Neuronal stem cell (in vitro differentiated cells): ENCODE data around the gene GPHN.

Experiments
- DNase-seq: peaks from one replicate; pipeline ENCODE4 v3.0.0-alpha.2; 2013; ENCODE audit warnings: low spot score
- H2AFZ ChIP-seq: one replicate; pipeline ENCODE4 v1.6.1; 2013; ENCODE audit warnings: mild to moderate bottlenecking, low read length, inconsistent platforms
- H2AK5ac ChIP-seq: 2 replicates; pipeline ENCODE4 v1.6.1; 2013; ENCODE audit warnings: low read depth, mild to moderate bottlenecking, inconsistent platforms, low read length, moderate library complexity, mixed read lengths
- H2BK120ac ChIP-seq: 2 replicates; pipeline ENCODE4 v1.6.1; 2013; ENCODE audit warnings: low read depth, mild to moderate bottlenecking, inconsistent platforms, low read length, moderate library complexity, mixed read lengths
- H2BK12ac ChIP-seq: one replicate; pipeline ENCODE4 v1.6.1; 2013; ENCODE audit warnings: low read length, inconsistent platforms
- H2BK15ac ChIP-seq: 2 replicates; pipeline ENCODE4 v1.6.1; 2013; ENCODE audit warnings: mild to moderate bottlenecking, low read length, inconsistent platforms, mixed read lengths
- H2BK5ac ChIP-seq: one replicate; pipeline ENCODE4 v1.6.1; 2013; ENCODE audit warnings: inconsistent platforms, mild to moderate bottlenecking, low read length, moderate library complexity
- H3K14ac ChIP-seq: one replicate; pipeline ENCODE4 v1.6.1; 2013; ENCODE audit warnings: low read length, inconsistent platforms
- H3K18ac ChIP-seq: 2 replicates; pipeline ENCODE4 v1.6.1; 2013; ENCODE audit warnings: low read length, inconsistent platforms
- H3K23ac ChIP-seq: 2 replicates; pipeline ENCODE4 v1.6.1; 2013; ENCODE audit warnings: low read depth, mild to moderate bottlenecking, mixed read lengths, low read length, inconsistent platforms; ENCODE audit not compliant: poor library complexity
- H3K27ac ChIP-seq: replicated peaks from 3 replicates; pipeline ENCODE4 v1.5.1; 2013; ENCODE audit warnings: low read length, inconsistent platforms
- H3K27me3 ChIP-seq, 3 experiments: 2 replicates each; pipeline ENCODE4 v1.6.1; 2013; ENCODE audit warnings: low read length in 3 of 3, mild to moderate bottlenecking in 2 of 3, inconsistent platforms in 1 of 3, low read depth in 1 of 3, mixed read lengths in 1 of 3, moderate library complexity in 1 of 3; ENCODE audit not compliant: control insufficient read depth in 3 of 3, insufficient read depth in 3 of 3
- H3K36me3 ChIP-seq, 2 donors: replicated peaks in 1 of 2; 2 replicates each; pipeline ENCODE4 v1.6.1; 2013; ENCODE audit warnings: low read length in 2 of 2; ENCODE audit not compliant: control insufficient read depth in 2 of 2, insufficient read depth in 2 of 2
- H3K4ac ChIP-seq: 2 replicates; pipeline ENCODE4 v1.6.1; 2013; ENCODE audit warnings: inconsistent platforms, mild to moderate bottlenecking, low read length, moderate library complexity
- H3K4me1 ChIP-seq, 2 donors: 1 replicate in 1 of 2; 2 replicates in 1 of 2; pipeline ENCODE4 v1.6.1; 2013; ENCODE audit warnings: low read length in 2 of 2, low read depth in 1 of 2; ENCODE audit not compliant: control insufficient read depth in 2 of 2, insufficient read depth in 1 of 2
- H3K4me2 ChIP-seq: one replicate; pipeline ENCODE4 v1.6.1; 2013; ENCODE audit warnings: mild to moderate bottlenecking, low read length, inconsistent platforms; ENCODE audit not compliant: insufficient read depth, poor library complexity, severe bottlenecking
- H3K4me3 ChIP-seq, 2 donors: 2 replicates each; pipeline ENCODE4 v1.5.1; 2013; ENCODE audit warnings: low read length in 2 of 2, mild to moderate bottlenecking in 2 of 2, inconsistent platforms in 1 of 2, moderate library complexity in 1 of 2
- H3K79me1 ChIP-seq: one replicate; pipeline ENCODE4 v1.6.1; 2013; ENCODE audit warnings: low read depth, mild to moderate bottlenecking, inconsistent platforms, low read length, moderate library complexity
- H3K9ac ChIP-seq: one replicate; pipeline ENCODE4 v1.6.1; 2013; ENCODE audit warnings: mild to moderate bottlenecking, low read depth, low read length, inconsistent platforms; ENCODE audit not compliant: poor library complexity
- H3K9me3 ChIP-seq, 2 donors: replicated peaks in 1 of 2; 2 replicates each; pipeline versions ENCODE3 to v1.6.1; 2013; ENCODE audit warnings: low read length in 2 of 2, mild to moderate bottlenecking in 2 of 2, inconsistent platforms in 1 of 2, low read depth in 1 of 2, mixed read lengths in 1 of 2, moderate library complexity in 1 of 2; ENCODE audit not compliant: control insufficient read depth in 2 of 2, insufficient read depth in 1 of 2
- H4K8ac ChIP-seq: one replicate; pipeline ENCODE4 v1.6.1; 2013; ENCODE audit warnings: low read depth, mild to moderate bottlenecking, inconsistent platforms, low read length, moderate library complexity
- H4K91ac ChIP-seq: one replicate; pipeline ENCODE4 v1.6.1; 2013; ENCODE audit warnings: low read length, low read depth, mild to moderate bottlenecking, inconsistent platforms; ENCODE audit not compliant: poor library complexity
- WGBS, 2 donors: extraction: QIAGEN DNeasy Blood & Tissue Kit; methylation state at CpG; one replicate each; pipeline ENCODE4 v1.1.7; 2013; ENCODE audit warnings: missing lambda C conversion rate in 2 of 2, mixed read lengths in 1 of 2; ENCODE audit not compliant: insufficient read length in 2 of 2, insufficient replicate concordance in 1 of 2; ENCODE audit errors: extremely low coverage in 2 of 2; 5-methylcytosine and 5-hydroxymethylcytosine counted together

Gene GPHN

DNA sequence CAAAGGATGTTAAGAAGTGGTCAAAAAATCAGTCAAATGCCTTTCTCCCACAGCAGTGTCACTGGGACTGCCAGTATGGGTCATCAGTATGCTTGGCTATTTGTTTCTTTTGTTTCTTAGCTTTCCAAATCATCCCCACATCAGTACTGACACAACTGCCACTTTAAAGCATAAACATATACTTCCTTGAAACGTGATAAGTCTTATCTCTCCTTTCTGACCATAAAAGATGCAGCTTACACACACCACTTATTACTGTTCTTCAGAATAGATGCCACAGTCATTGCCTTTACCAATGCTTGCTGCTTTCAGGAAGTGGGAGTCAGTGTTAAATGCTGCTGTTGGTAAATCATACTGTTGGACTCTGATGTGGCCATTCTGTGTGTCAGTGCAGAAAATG is 662.7 kb downstream of the GPHN start:
- Histone ChIP-seq H3K27ac (no peak overlapping the region), H2BK120ac (no peak overlapping the region), H2AFZ (no peak overlapping the region), H3K9ac (no peak overlapping the region), H2BK5ac (no peak overlapping the region), H3K23ac (no peak overlapping the region), H3K36me3 (peaks cover 2 to 21% of the 10 kb centered on the region in 2 donors), H3K79me1 (no peaks in the 10 kb centered on the region), H3K14ac (no peak overlapping the region), H3K27me3 (no peaks in the 10 kb centered on the region), H4K8ac (no peak overlapping the region), H2BK12ac (no peak overlapping the region), H3K18ac (no peak overlapping the region), H3K9me3 (peaks cover 2 to 14% of the 10 kb centered on the region in 2 donors), H3K4me2 (no peak overlapping the region), H3K4me1 (peaks cover 0 to 2% of the 10 kb centered on the region in 2 donors), H3K4me3 (no peak overlapping the region), H3K4ac (no peak overlapping the region), H2BK15ac (no peak overlapping the region), H2AK5ac (no peak overlapping the region), H4K91ac (no peak overlapping the region)
- no CpG with 5 or more reads among the region's 1 CpG for WGBS, 2 donors
- no peak for DNase-seq

DNA sequence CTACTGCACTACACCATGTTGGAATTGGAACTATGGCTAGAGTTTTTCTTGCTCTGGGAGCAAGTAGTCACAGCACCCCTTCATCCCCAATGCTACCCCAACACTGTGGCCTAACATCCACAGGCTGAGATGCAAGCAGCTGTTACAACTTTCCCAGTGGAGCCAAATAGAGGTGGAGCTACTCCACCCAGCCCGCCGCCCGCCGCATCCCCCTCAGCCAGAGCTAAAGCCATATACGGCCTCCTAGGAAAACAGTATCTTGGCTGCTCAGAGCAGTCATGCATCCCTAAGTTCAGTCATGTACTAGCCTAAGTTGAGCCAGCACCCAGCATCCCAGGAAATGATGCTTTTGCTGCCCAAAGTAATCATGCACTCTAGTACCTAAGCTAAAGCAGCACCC is 664.1 kb downstream of the GPHN start:
- H3K4me3 ChIP-seq, result no peak overlapping the region
- H2BK120ac ChIP-seq, result no peak overlapping the region
- H3K14ac ChIP-seq, result no peak overlapping the region
- no peak overlapping the region for H2BK15ac ChIP-seq
- H3K4me2 ChIP-seq, result no peak overlapping the region
- H3K36me3 ChIP-seq, result peaks cover 2 to 21% of the 10 kb centered on the region in 2 donors
- no peaks in the 10 kb centered on the region for H3K79me1 ChIP-seq
- no peak overlapping the region for H4K91ac ChIP-seq
- peaks cover 2 to 14% of the 10 kb centered on the region in 2 donors for H3K9me3 ChIP-seq
- H3K27me3 ChIP-seq, result no peaks in the 10 kb centered on the region
- H4K8ac ChIP-seq, result no peak overlapping the region
- H3K9ac ChIP-seq, result no peak overlapping the region
- no peak overlapping the region for H2AK5ac ChIP-seq
- no peak overlapping the region for H2AFZ ChIP-seq
- no peak overlapping the region for H3K18ac ChIP-seq
- H3K4me1 ChIP-seq, result peaks cover 0 to 2% of the 10 kb centered on the region in 2 donors
- H3K27ac ChIP-seq, result no peak overlapping the region
- H2BK5ac ChIP-seq, result no peak overlapping the region
- DNase-seq, result no peak
- no CpG with 5 or more reads among the region's 5 CpGs for WGBS, 2 donors
- no peak overlapping the region for H3K23ac ChIP-seq
- H3K4ac ChIP-seq, result no peak overlapping the region
- no peak overlapping the region for H2BK12ac ChIP-seq

- peaks cover 2 to 21% of the 10 kb centered on the region in 2 donors for H3K36me3 ChIP-seq
- H3K23ac ChIP-seq, result no peak overlapping the region
- no peaks in the 10 kb centered on the region for H3K27me3 ChIP-seq
- H3K79me1 ChIP-seq, result no peaks in the 10 kb centered on the region
- H3K4me1 ChIP-seq, result peaks cover 0 to 2% of the 10 kb centered on the region in 2 donors
- H4K91ac ChIP-seq, result no peak overlapping the region
- H3K14ac ChIP-seq, result no peak overlapping the region
- no peak overlapping the region for H3K9ac ChIP-seq
- H2BK15ac ChIP-seq, result no peak overlapping the region
- H3K4ac ChIP-seq, result no peak overlapping the region
- H3K27ac ChIP-seq, result no peak overlapping the region
- H3K4me3 ChIP-seq, result no peak overlapping the region
- peaks cover 2 to 14% of the 10 kb centered on the region in 2 donors for H3K9me3 ChIP-seq
- no peak overlapping the region for H3K4me2 ChIP-seq
- whole genome bisulfite sequencing, 2 donors, result no CpG with 5 or more reads among the region's 1 CpG
- no peak for DNase-seq
- H2BK12ac ChIP-seq, result no peak overlapping the region
- no peak overlapping the region for H2AK5ac ChIP-seq
- no peak overlapping the region for H2AFZ ChIP-seq
- no peak overlapping the region for H2BK5ac ChIP-seq
- H3K18ac ChIP-seq, result no peak overlapping the region
- no peak overlapping the region for H2BK120ac ChIP-seq
- no peak overlapping the region for H4K8ac ChIP-seq
These were observed 664.6 kb downstream of the GPHN start for GRCh38 chr14:67172520-67172919.

- Histone ChIP-seq H3K23ac (no peak overlapping the region), H2BK120ac (no peak overlapping the region), H3K14ac (no peak overlapping the region), H2AFZ (no peak overlapping the region), H3K18ac (no peak overlapping the region), H3K4me2 (no peak overlapping the region), H2BK5ac (no peak overlapping the region), H3K36me3 (peaks cover 2 to 19% of the 10 kb centered on the region in 2 donors), H4K91ac (no peak overlapping the region), H3K4ac (no peak overlapping the region), H3K27me3 (no peaks in the 10 kb centered on the region), H2BK12ac (no peak overlapping the region), H3K4me3 (no peak overlapping the region), H3K9me3 (peaks cover 2 to 20% of the 10 kb centered on the region in 2 donors), H2AK5ac (no peak overlapping the region), H4K8ac (no peak overlapping the region), H3K27ac (no peak overlapping the region), H3K79me1 (no peaks in the 10 kb centered on the region), H3K9ac (no peak overlapping the region), H3K4me1 (no peaks in the 10 kb centered on the region), H2BK15ac (no peak overlapping the region)
- DNase-seq, result no peak
- WGBS, 2 donors, result no CpG with 5 or more reads among the region's 2 CpGs
These were observed 665.8 kb downstream of the GPHN start for GRCh38 chr14:67173719-67174118.
